Measurements from ENCODE around the gene SLC1A1. TPM values are rescaled to one million over a fixed set of nuclear protein-coding genes. Genes with fewer than 3 reads are reported as not detected.

Gene SLC1A1
- total RNA-seq, result 40.5 and 58.3 TPM in 2 replicates

GRCh38 chr9:4489919-4490704, at the start of gene SLC1A1:
TSS of gene SLC1A1 (plus strand) at chr9:4490468. CDS start at chr9:4490680, 212 bp downstream.

Other genes starting within 250 kb of the SLC1A1 start
- 62.4 and 65.9 TPM in 2 replicates for gene GLIS3, start 190.4 kb upstream of the SLC1A1 start, total RNA-seq
- gene PLPP6, start 171.8 kb downstream of the SLC1A1 start, total RNA-seq, result 3.4 and 6.6 TPM in 2 replicates
- gene SPATA6L, start 176.0 kb downstream of the SLC1A1 start, total RNA-seq, result 0.16 TPM in 1 of 2 replicates, not detected in the other
- 7.2 and 23.5 TPM in 2 replicates for gene CDC37L1, start 189.1 kb downstream of the SLC1A1 start, total RNA-seq

Data from cardiac atrium fibroblast (primary cell).